Astrocyte of the cerebellum (primary cell): ENCODE results near the gene PARVB.

Experiments used
- DNase-seq: peaks from one replicate; pipeline ENCODE4 v3.0.0-alpha.2; 2011; ENCODE audit warnings: low read depth
- H3K4me3 ChIP-seq: 2 replicates; pipeline ENCODE4 v1.5.1; 2011; ENCODE audit warnings: mild to moderate bottlenecking, low read depth, low read length, moderate library complexity
- in situ Hi-C: cut with HindIII; loops from 2 replicates; pipeline ENCODE4 v1.10.0; 2017; ENCODE audit warnings: low sequenced_read_pairs
- TF ChIP-seq, protein P1 (sequence below): IDR thresholded peaks from 2 replicates; pipeline ENCODE4 v1.5.1; 2012; ENCODE audit warnings: low read length, low read depth, moderate library complexity, mild to moderate bottlenecking; ENCODE audit errors: missing control alignments

The PARVB gene

DNA sequence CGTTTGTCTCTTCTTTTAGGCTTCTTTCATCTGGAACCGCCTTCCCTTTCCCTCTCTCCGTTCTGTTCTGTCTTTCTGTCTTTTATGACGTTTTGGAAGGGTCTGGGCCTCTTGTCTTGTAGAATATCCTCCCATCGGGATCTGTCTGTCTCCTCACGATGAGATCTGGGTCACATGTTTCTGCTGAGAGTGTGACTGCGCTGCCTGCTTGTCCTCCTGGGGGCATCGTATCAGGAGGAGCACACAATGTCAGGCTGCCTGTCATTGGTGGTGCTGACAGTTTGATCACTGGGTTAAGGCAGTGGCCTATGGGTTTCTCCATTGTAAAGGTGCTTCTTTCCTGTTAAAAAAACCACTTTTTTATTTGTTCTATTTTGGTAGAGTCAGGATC lies 96.2 kb downstream of the PARVB start:
- TF ChIP-seq, protein P1, sequence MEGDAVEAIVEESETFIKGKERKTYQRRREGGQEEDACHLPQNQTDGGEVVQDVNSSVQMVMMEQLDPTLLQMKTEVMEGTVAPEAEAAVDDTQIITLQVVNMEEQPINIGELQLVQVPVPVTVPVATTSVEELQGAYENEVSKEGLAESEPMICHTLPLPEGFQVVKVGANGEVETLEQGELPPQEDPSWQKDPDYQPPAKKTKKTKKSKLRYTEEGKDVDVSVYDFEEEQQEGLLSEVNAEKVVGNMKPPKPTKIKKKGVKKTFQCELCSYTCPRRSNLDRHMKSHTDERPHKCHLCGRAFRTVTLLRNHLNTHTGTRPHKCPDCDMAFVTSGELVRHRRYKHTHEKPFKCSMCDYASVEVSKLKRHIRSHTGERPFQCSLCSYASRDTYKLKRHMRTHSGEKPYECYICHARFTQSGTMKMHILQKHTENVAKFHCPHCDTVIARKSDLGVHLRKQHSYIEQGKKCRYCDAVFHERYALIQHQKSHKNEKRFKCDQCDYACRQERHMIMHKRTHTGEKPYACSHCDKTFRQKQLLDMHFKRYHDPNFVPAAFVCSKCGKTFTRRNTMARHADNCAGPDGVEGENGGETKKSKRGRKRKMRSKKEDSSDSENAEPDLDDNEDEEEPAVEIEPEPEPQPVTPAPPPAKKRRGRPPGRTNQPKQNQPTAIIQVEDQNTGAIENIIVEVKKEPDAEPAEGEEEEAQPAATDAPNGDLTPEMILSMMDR = no peak
- in situ Hi-C loops = no loop called here
- no peak overlapping the region for H3K4me3 ChIP-seq
- no peak for DNase-seq

DNA sequence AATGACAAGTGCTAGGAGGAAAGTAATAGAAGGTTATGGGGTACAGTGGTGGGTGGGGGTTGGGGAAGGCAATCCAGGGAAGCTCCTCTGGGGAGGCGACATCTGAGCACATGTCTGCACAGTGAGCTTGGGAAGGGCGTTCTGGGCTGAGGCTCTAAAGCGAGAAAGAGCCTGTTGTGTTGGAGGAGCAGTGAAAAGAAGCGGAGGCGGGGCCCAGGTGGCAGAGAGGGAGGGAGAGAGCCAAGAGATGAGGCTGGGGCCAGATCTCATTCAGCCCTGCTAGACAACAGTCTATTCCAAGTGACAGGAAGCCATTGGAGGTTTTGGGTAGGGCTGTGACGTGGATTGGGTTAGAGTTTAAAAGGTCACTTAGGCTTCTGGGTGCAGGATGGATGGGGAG lies 101.3 kb downstream of the PARVB start:
- DNase-seq = no peak
- TF ChIP-seq, protein P1 = no peak
- H3K4me3 ChIP-seq = no peak overlapping the region
- in situ Hi-C loops = no loop called here

DNA sequence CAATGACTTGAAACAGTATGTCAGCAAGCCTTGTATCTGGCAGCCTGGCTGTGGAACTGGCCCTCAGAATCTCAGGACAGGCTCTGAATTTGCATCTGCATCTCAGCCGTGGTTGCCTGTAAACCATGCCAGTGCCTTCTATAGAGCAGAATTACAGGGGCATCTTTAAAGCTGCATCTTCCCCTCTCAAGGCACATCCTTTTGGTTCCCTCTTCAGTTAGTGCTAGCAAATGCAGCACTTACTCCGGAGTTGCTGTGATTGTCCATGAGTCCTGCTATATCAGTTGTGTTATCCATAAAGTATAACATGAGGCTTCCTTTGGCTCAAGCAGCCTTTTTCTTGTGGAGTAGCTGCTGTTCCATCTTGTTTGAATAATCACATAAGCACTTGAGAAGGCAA lies 102.7 kb downstream of the PARVB start:
- DNase-seq = no peak
- in situ Hi-C loops = no loop called here
- TF ChIP-seq, protein P1 = no peak
- no peak overlapping the region for H3K4me3 ChIP-seq

DNA sequence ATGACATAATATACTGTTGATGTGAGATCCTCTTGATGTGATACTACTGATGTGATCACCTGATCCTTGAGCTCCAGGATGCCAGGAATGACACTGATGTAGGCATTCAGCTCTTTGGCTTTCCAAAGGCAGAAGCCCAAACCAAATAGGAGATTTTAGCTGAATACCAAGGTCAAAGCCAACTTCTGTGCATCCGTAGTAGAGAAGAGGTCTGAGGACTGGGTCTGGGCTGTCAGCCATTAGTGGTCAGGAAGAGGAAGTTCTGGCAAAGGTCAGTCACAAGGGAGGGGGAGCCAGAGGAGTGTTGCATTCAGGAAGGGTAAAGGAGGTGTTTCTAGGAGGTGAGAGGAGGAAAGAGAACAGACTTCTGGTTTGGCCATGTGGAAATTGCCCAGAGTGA lies 103.3 kb downstream of the PARVB start:
- no peak for DNase-seq
- in situ Hi-C loops = no loop called here

DNA sequence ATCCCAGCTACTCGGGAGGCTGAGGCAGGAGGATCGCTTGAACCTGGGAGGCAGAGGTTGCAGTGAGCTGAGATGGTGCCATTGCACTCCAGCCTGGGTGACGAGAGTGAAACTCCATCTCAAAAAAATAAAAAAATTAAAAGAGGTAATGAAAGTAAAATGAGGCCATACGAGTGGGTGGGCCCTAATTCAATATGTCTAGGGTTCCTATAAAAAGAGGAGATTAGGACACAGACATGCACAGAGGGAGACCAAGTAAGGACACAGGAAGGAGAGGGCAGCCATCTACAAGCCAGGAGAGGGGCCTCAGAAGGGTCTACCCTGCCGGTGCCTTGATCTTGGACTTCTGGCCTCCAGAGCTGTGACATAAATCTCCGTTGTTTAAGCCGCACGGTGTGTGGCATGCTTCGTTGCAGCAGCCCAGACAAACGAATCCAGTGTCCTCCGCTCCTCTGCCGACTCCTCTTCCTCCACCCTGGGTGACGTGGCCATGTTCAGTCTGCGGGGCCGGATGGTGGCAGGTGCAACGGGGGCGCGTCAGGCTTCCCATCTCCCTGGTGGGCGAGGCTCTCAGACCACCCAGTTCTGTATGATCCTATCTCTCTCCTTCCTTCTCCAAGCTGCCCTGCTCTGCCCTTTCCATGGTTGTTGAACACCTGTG lies 105.0 kb downstream of the PARVB start:
- in situ Hi-C loops = no loop called here
- TF ChIP-seq, protein P1 = no peak
- DNase-seq = no peak
- no peak overlapping the region for H3K4me3 ChIP-seq

More for the DNA sequence above, 103.3 kb downstream of the PARVB start:
- no peak overlapping the region for H3K4me3 ChIP-seq
- TF ChIP-seq, protein P1 = no peak

DNA sequence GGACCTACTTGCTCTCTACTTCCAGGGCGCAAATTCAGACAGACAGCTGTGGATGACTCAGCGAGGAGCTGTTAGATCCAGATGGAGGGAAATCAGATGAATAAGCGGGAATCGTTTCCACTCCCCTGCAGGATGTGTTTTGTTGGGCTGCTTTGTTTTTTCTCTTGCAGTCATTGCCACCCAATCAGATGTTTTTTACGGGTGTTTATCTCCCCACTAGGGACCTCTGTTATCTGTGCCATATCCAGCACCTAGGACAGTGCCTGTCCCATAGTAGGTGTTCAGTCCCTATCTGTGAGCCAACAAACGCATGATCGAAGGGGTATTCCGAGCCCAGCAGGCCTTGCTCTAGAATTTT lies 105.5 kb downstream of the PARVB start:
- no peak for DNase-seq
- in situ Hi-C loops = no loop called here
- H3K4me3 ChIP-seq = no peak overlapping the region
- TF ChIP-seq, protein P1 = no peak
